ENCODE data around the gene XPO4.
"Not testable (repeated sequence)": the region's sequence is repeated elsewhere in the genome, so short reads cannot be mapped to it uniquely, and the experiment has no call there.

Gene XPO4

GRCh38 chr13:20767309-20767943 lies 135.1 kb downstream of the XPO4 start:
- no peak for DNase-seq
- TF ChIP-seq CTCF (IDR thresholded peaks at IDR 0.05; ENCODE audit: low read depth, low read length, missing control alignments): no peak
- Histone ChIP-seq H3K27ac (no peak overlapping the region), H3K36me3 (replicated peaks) (no peaks in the 10 kb centered on the region), H3K4me3 (ENCODE audit: low read depth, low read length) (no peak overlapping the region), H3K27me3 (replicated peaks) (no peaks in the 10 kb centered on the region)
- in situ Hi-C loops (cut with HindIII; ENCODE audit: low pct_ligation_motif_present, low sequenced_read_pairs): no loop called here

- H3K27me3 ChIP-seq (replicated peaks): no peaks in the 10 kb centered on the region
- no peak overlapping the region for H3K4me3 ChIP-seq (ENCODE audit: low read depth, low read length)
- DNase-seq: no peak
- in situ Hi-C loops (cut with HindIII; ENCODE audit: low pct_ligation_motif_present, low sequenced_read_pairs): no loop called here
- no peak for TF ChIP-seq CTCF (IDR thresholded peaks at IDR 0.05; ENCODE audit: low read depth, low read length, missing control alignments)
- H3K27ac ChIP-seq: no peak overlapping the region
- no peaks in the 10 kb centered on the region for H3K36me3 ChIP-seq (replicated peaks)
Observed at GRCh38 chr13:20760872-20761271, 141.7 kb downstream of the XPO4 start.

GRCh38 chr13:20754009-20754408 lies 148.5 kb downstream of the XPO4 start:
- in situ Hi-C loops (cut with HindIII; ENCODE audit: low pct_ligation_motif_present, low sequenced_read_pairs): no loop called here
- no peak for TF ChIP-seq CTCF (IDR thresholded peaks at IDR 0.05; ENCODE audit: low read depth, low read length, missing control alignments)
- Histone ChIP-seq H3K27ac (no peak overlapping the region), H3K36me3 (replicated peaks) (no peaks in the 10 kb centered on the region), H3K4me3 (ENCODE audit: low read depth, low read length) (no peak overlapping the region), H3K27me3 (replicated peaks) (no peaks in the 10 kb centered on the region)
- no peak for DNase-seq

GRCh38 chr13:20749377-20749776 lies 153.2 kb downstream of the XPO4 start:
- no peak overlapping the region for H3K27ac ChIP-seq
- no peak for DNase-seq
- in situ Hi-C loops (cut with HindIII; ENCODE audit: low pct_ligation_motif_present, low sequenced_read_pairs): no loop called here

GRCh38 chr13:20743830-20744404 lies 158.6 kb downstream of the XPO4 start:
- H3K27ac ChIP-seq; H3K27me3 ChIP-seq (replicated peaks); H3K36me3 ChIP-seq (replicated peaks); DNase-seq; in situ Hi-C loops (cut with HindIII; ENCODE audit: low pct_ligation_motif_present, low sequenced_read_pairs); H3K4me3 ChIP-seq (ENCODE audit: low read depth, low read length): not testable (repeated sequence)

More at GRCh38 chr13:20749377-20749776, 153.2 kb downstream of the XPO4 start:
- TF ChIP-seq CTCF (IDR thresholded peaks at IDR 0.05; ENCODE audit: low read depth, low read length, missing control alignments): no peak
- H3K4me3 ChIP-seq (ENCODE audit: low read depth, low read length): no peak overlapping the region
- H3K36me3 ChIP-seq (replicated peaks): no peaks in the 10 kb centered on the region
- no peaks in the 10 kb centered on the region for H3K27me3 ChIP-seq (replicated peaks)

GRCh38 chr13:20740021-20740420 lies 162.5 kb downstream of the XPO4 start:
- Histone ChIP-seq H3K36me3 (replicated peaks) (no peaks in the 10 kb centered on the region), H3K27ac (no peak overlapping the region), H3K4me3 (ENCODE audit: low read depth, low read length) (no peak overlapping the region), H3K27me3 (replicated peaks) (no peaks in the 10 kb centered on the region)
- in situ Hi-C loops (cut with HindIII; ENCODE audit: low pct_ligation_motif_present, low sequenced_read_pairs): no loop called here
- no peak for DNase-seq
- no peak for TF ChIP-seq CTCF (IDR thresholded peaks at IDR 0.05; ENCODE audit: low read depth, low read length, missing control alignments)

Measured in brain microvascular endothelial cell (primary cell).